Body of pancreas (tissue), 4 donors: Measurements from ENCODE around the gene CASP3. TPM values are rescaled to one million over a fixed set of nuclear protein-coding genes. Genes with fewer than 3 reads are reported as not detected.
"Not testable (repeated sequence)": the region's sequence is repeated elsewhere in the genome, so short reads cannot be mapped to it uniquely, and the experiment has no call there.

ENCODE experiments used
- ATAC-seq: fragments of 150-250 bp; one replicate; pipeline ENCODE4 v1.9.1; 2016
- DNase-seq, 4 donors: peaks; one replicate each; pipeline ENCODE4 v3.0.0-alpha.2; 2019
- H3K27ac ChIP-seq, 4 donors: fragments of 200-600 bp; sonication (generic); 1 replicate in 3 of 4; 2 replicates in 1 of 4; pipeline versions ENCODE4 v1.5.1 to v1.6.1; 2016 to 2019; ENCODE audit warnings: mild to moderate bottlenecking in 1 of 4, mixed read lengths in 1 of 4, moderate library complexity in 1 of 4
- H3K27me3 ChIP-seq, 2 donors: fragments of 200-600 bp; sonication (generic); one replicate each; pipeline ENCODE4 v1.6.0; 2016; ENCODE audit warnings: mild to moderate bottlenecking in 1 of 2
- H3K36me3 ChIP-seq, 2 donors: fragments of 200-600 bp; sonication (generic); replicated peaks in 1 of 2; 2 replicates each; pipeline ENCODE4 v1.5.1; 2016; ENCODE audit warnings: low read depth in 2 of 2; ENCODE audit not compliant: insufficient read depth in 1 of 2
- H3K4me1 ChIP-seq: fragments of 200-600 bp; sonication (generic); one replicate; pipeline ENCODE4 v1.6.0; 2016
- H3K4me3 ChIP-seq, 2 donors: fragments of 200-600 bp; sonication (generic); 1 replicate in 1 of 2; 2 replicates in 1 of 2; pipeline ENCODE4 v1.5.1; 2016 to 2019
- H3K9me3 ChIP-seq, 3 donors: fragments of 200-600 bp; sonication (generic); 1 replicate in 2 of 3; 2 replicates in 1 of 3; pipeline ENCODE4 v1.5.1; 2016
- CTCF ChIP-seq, 7 experiments: fragments of 450-650 bp in 4 of 7; fragments of 200-600 bp in 3 of 7; sonication (generic) in 3 of 7; IDR thresholded peaks; one replicate each; pipeline ENCODE4 v1.5.1; 2016 to 2019; ENCODE audit warnings: antibody characterized with exemption in 7 of 7
- POLR2A ChIP-seq, 3 donors: fragments of 450-650 bp; IDR thresholded peaks; one replicate each; pipeline ENCODE4 v1.6.1; 2016; ENCODE audit warnings: antibody characterized with exemption in 3 of 3, mild to moderate bottlenecking in 2 of 3
- WGBS, 2 donors: methylation state at CpG; one replicate each; pipeline ENCODE4 v1.1.5; 2017; 5-methylcytosine and 5-hydroxymethylcytosine counted together
- intact Hi-C: fragments of 100-400 bp; cut with DNase I; formaldehyde crosslinking; loops from one replicate; pipeline ENCODE4 v1.15.1; 2023
- total RNA-seq, 2 donors: library from RNA; depleted of rRNA; stranded (reverse); fragments of >200 nt; gene quantifications; one replicate each; pipeline ENCODE4 v1.1.0, GENCODE V29; 2016

CASP3 gene
- total RNA-seq, 2 donors from 2014 or later = 4.9 to 6.5 TPM

GRCh38 chr4:184624972-184625554 lies 24.2 kb downstream of the CASP3 start:
- TF ChIP-seq POLR2A (IDR thresholded peaks at IDR 0.05) (no peak), CTCF (IDR thresholded peaks at IDR 0.05) (no peak)
- no peaks in the 10 kb centered on the region for H3K4me1 ChIP-seq
- intact Hi-C loops = no loop called here
- no peak for DNase-seq
- no peaks in the 10 kb centered on the region for H3K27me3 ChIP-seq
- no peak overlapping the region for H3K4me3 ChIP-seq
- no peaks in the 10 kb centered on the region for H3K9me3 ChIP-seq
- no peak for ATAC-seq
- 91 to 98% methylated on average over 6 to 7 of the region's 7 CpGs for WGBS, 2 donors
- H3K27ac ChIP-seq = no peak overlapping the region
- H3K36me3 ChIP-seq = peaks cover 5 to 12% of the 10 kb centered on the region in 2 donors

- ATAC-seq, DNase-seq, intact Hi-C loops, H3K9me3 ChIP-seq, H3K4me3 ChIP-seq, H3K36me3 ChIP-seq, H3K27me3 ChIP-seq, H3K27ac ChIP-seq, H3K4me1 ChIP-seq: not testable (repeated sequence)
- WGBS, 2 donors = 96 to 98% methylated on average over 3 of the region's 3 CpGs
These were observed 24.7 kb downstream of the CASP3 start for GRCh38 chr4:184624504-184624903.

- no peaks in the 10 kb centered on the region for H3K9me3 ChIP-seq
These were observed 27.7 kb downstream of the CASP3 start for GRCh38 chr4:184621518-184621917.

GRCh38 chr4:184620212-184620867 lies 28.9 kb downstream of the CASP3 start:
- no peak overlapping the region for H3K27ac ChIP-seq
- no peak for ATAC-seq
- H3K4me3 ChIP-seq = no peak overlapping the region
- no peaks in the 10 kb centered on the region for H3K27me3 ChIP-seq
- H3K9me3 ChIP-seq = peaks cover 0 to under 1% (median 0%) of the 10 kb centered on the region in 3 donors
- TF ChIP-seq POLR2A (IDR thresholded peaks at IDR 0.05) = no peak
- TF ChIP-seq CTCF (IDR thresholded peaks at IDR 0.05) = no peak
- 85 to 93% methylated on average over 11 of the region's 11 CpGs for WGBS, 2 donors
- DNase-seq = no peak
- intact Hi-C loops = no loop called here
- H3K4me1 ChIP-seq = no peaks in the 10 kb centered on the region
- no peaks in the 10 kb centered on the region for H3K36me3 ChIP-seq

More at GRCh38 chr4:184621518-184621917, 27.7 kb downstream of the CASP3 start:
- 44 to 59% methylated on average over 3 of the region's 3 CpGs for WGBS, 2 donors
- no peak overlapping the region for H3K27ac ChIP-seq
- no peaks in the 10 kb centered on the region for H3K27me3 ChIP-seq
- H3K36me3 ChIP-seq = no peaks in the 10 kb centered on the region
- ATAC-seq (no peak), DNase-seq (no peak)
- intact Hi-C loops = no loop called here
- H3K4me1 ChIP-seq = no peaks in the 10 kb centered on the region
- H3K4me3 ChIP-seq = no peak overlapping the region
- TF ChIP-seq POLR2A (IDR thresholded peaks at IDR 0.05) = no peak
- no peak for TF ChIP-seq CTCF (IDR thresholded peaks at IDR 0.05)

GRCh38 chr4:184617600-184618196 lies 31.5 kb downstream of the CASP3 start:
- intact Hi-C loops = no loop called here
- 84 to 86% methylated on average over 9 of the region's 9 CpGs for WGBS, 2 donors
- H3K27me3 ChIP-seq = no peaks in the 10 kb centered on the region
- no peaks in the 10 kb centered on the region for H3K36me3 ChIP-seq
- H3K9me3 ChIP-seq = peaks cover 0 to 12% (median 0%) of the 10 kb centered on the region in 3 donors
- H3K4me1 ChIP-seq = no peaks in the 10 kb centered on the region
- TF ChIP-seq CTCF (IDR thresholded peaks at IDR 0.05) (no peak), POLR2A (IDR thresholded peaks at IDR 0.05) (no peak)
- no peak for ATAC-seq
- no peak for DNase-seq
- H3K27ac ChIP-seq = no peak overlapping the region
- H3K4me3 ChIP-seq = no peak overlapping the region
